ENCODE data around the gene AKAP6.
"Not testable (repeated sequence)": the region's sequence is repeated elsewhere in the genome, so short reads cannot be mapped to it uniquely, and the experiment has no call there.

The AKAP6 gene

GRCh38 chr14:32453857-32454810 is 125.0 kb downstream of the AKAP6 start:
- no peak for DNase-seq

- no peak for DNase-seq
Measured at GRCh38 chr14:32457213-32457920, 128.3 kb downstream of the AKAP6 start.

GRCh38 chr14:32458720-32459119 is 129.6 kb downstream of the AKAP6 start:
- DNase-seq = no peak

GRCh38 chr14:32460267-32460666 is 131.2 kb downstream of the AKAP6 start:
- DNase-seq = no peak

GRCh38 chr14:32462553-32462952 is 133.5 kb downstream of the AKAP6 start:
- DNase-seq = not testable (repeated sequence)

GRCh38 chr14:32468955-32469354 is 139.9 kb downstream of the AKAP6 start:
- peak; percentile 77 for DNase-seq

- peak; percentile 47 for DNase-seq
Measured at GRCh38 chr14:32469388-32470160, 140.5 kb downstream of the AKAP6 start.

GRCh38 chr14:32470161-32470715 is 141.1 kb downstream of the AKAP6 start:
- DNase-seq = no peak

GRCh38 chr14:32471181-32471580 is 142.1 kb downstream of the AKAP6 start:
- peak; percentile 77 for DNase-seq

- no peak for DNase-seq
Measured at GRCh38 chr14:32472076-32472475, 143.0 kb downstream of the AKAP6 start.

- DNase-seq = no peak
Measured at GRCh38 chr14:32472512-32473463, 143.7 kb downstream of the AKAP6 start.

GRCh38 chr14:32473464-32473855 is 144.4 kb downstream of the AKAP6 start:
- DNase-seq = no peak

GRCh38 chr14:32474478-32475195 is 145.5 kb downstream of the AKAP6 start:
- DNase-seq = no peak

GRCh38 chr14:32476532-32476931 is 147.4 kb downstream of the AKAP6 start:
- DNase-seq = no peak

GRCh38 chr14:32477396-32477795 is 148.3 kb downstream of the AKAP6 start:
- DNase-seq = no peak

- no peak for DNase-seq
Measured at GRCh38 chr14:32478050-32478449, 149.0 kb downstream of the AKAP6 start.

GRCh38 chr14:32480337-32480736 is 151.2 kb downstream of the AKAP6 start:
- DNase-seq = no peak

- DNase-seq = no peak
Measured at GRCh38 chr14:32481707-32482106, 152.6 kb downstream of the AKAP6 start.

GRCh38 chr14:32491416-32492016 is 162.4 kb downstream of the AKAP6 start:
- peak; percentile 69 for DNase-seq

GRCh38 chr14:32492457-32492856 is 163.4 kb downstream of the AKAP6 start:
- no peak for DNase-seq
